Central memory CD8-positive, alpha-beta T cell (primary cell): ENCODE measurements around the gene TMOD4.

ENCODE experiments used
- ATAC-seq: fragments of 150-1000 bp; cut with Tn5 transposase; replicated peaks from 2 replicates; pipeline ENCODE4 v1.10.0; 2022; ENCODE audit warnings: mild to moderate bottlenecking, moderate FRiP score, moderate number of reproducible peaks; ENCODE audit not compliant: poor library complexity, severe bottlenecking; ENCODE audit errors: extremely low read depth
- DNase-seq, 2 donors: peaks; one replicate each; pipeline ENCODE4 v3.0.0; 2021; ENCODE audit warnings: low spot score in 2 of 2
- H3K27ac Mint-ChIP-seq: one replicate; pipeline ENCODE4 v1.8.0; 2022; ENCODE audit warnings: low read depth, mild to moderate bottlenecking, moderate library complexity, mixed read lengths
- H3K27me3 Mint-ChIP-seq: one replicate; pipeline ENCODE4 v1.8.0; 2022; ENCODE audit warnings: mixed read lengths
- H3K36me3 Mint-ChIP-seq: one replicate; pipeline ENCODE4 v1.8.0; 2022; ENCODE audit warnings: mild to moderate bottlenecking, moderate library complexity, mixed read lengths; ENCODE audit not compliant: insufficient read depth
- H3K4me1 Mint-ChIP-seq: one replicate; pipeline ENCODE4 v1.8.0; 2022; ENCODE audit warnings: mixed read lengths
- H3K4me3 Mint-ChIP-seq: one replicate; pipeline ENCODE4 v1.8.0; 2022; ENCODE audit warnings: mild to moderate bottlenecking, moderate library complexity, mixed read lengths
- H3K9me3 Mint-ChIP-seq: one replicate; pipeline ENCODE4 v1.8.0; 2022; ENCODE audit warnings: mixed read lengths

The TMOD4 gene

DNA sequence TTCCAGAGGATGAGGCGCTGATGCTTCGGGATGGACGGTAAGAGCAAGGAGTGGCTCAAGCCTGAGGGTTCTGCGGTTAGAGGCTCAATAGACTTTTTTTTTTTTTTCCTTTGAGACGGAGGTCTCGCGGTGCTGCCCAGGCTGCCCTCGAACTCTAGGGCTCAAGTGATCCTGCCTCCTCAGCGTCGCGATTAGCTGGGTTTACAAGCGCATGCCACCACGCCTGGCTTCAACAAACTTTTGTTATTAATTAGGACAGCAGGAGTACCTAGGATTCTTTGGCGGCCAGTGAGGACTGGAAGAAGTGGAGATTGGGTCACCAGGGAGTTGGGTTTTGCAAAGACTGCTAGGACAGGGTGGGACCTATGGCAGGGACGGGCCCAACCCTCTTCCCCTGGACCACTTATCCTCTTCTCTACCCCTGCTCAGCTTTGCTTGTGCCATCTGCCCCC is 9.2 kb downstream of the TMOD4 start:
- peak overlapping the region; percentile 96 for H3K27ac Mint-ChIP-seq
- no peak for ATAC-seq
- no peaks in the 10 kb centered on the region for H3K27me3 Mint-ChIP-seq
- H3K4me1 Mint-ChIP-seq = peaks cover 46% of the 10 kb centered on the region
- no peak for DNase-seq
- peak overlapping the region; percentile 89 for H3K4me3 Mint-ChIP-seq
- H3K9me3 Mint-ChIP-seq = no peaks in the 10 kb centered on the region
- H3K36me3 Mint-ChIP-seq = peaks cover 48% of the 10 kb centered on the region

DNA sequence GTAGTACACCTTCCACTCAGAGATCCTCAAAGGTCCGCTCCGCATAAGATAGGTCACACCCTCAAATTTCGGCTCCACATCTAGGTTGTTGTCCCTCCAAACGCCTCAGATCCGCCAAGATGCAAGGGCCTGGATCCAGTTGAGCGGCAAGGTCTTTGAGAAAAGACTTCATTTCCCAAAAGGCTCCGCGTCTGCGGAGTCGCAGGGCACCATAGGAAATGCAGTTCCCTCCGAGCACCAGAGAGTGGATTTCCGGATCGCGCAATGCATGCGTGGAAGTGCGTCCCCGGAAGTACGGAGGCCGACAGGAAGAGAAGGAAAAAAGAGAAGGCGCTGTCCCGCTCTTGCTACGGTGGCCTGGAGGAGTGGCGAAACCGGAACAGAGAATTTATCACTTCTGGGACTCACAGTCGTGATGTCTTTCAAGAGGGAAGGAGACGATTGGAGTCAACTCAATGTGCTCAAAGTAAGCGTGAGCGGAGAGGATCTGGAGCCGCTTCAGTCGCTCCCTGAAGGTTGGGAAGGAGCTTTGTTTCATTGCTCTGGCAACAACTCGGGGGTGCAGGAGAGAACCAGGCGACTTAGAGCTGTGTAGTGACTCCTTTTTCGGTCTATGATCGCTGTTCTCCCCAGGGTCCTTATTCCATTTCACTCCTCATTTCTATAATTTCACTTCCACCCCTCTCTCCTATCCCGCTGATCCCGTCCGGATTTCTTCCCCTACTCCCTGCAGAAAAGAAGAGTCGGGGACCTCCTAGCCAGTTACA is 9.9 kb downstream of the TMOD4 start, which contains the start of the genes LYSMD1 and SCNM1:
LYSMD1 (minus strand) TSS at position 165 of the 767 bp plus-strand sequence. CDS start 644 bp downstream, outside the sequence.
SCNM1 (plus strand) TSS at position 407 of the 767 bp plus-strand sequence; CDS start at position 416, 9 bp downstream.
- peaks cover 48% of the 10 kb centered on the region for H3K4me1 Mint-ChIP-seq
- peak within 1 kb of the TSS; percentile 89 for H3K4me3 Mint-ChIP-seq
- H3K9me3 Mint-ChIP-seq = no peaks in the 10 kb centered on the region
- no peaks in the 10 kb centered on the region for H3K27me3 Mint-ChIP-seq
- peak; percentile 89 to 94 for DNase-seq
- ATAC-seq = peak; percentile 97
- H3K36me3 Mint-ChIP-seq = peaks cover 49% of the 10 kb centered on the region
- H3K27ac Mint-ChIP-seq = peak within 1 kb of the TSS; percentile 96

DNA sequence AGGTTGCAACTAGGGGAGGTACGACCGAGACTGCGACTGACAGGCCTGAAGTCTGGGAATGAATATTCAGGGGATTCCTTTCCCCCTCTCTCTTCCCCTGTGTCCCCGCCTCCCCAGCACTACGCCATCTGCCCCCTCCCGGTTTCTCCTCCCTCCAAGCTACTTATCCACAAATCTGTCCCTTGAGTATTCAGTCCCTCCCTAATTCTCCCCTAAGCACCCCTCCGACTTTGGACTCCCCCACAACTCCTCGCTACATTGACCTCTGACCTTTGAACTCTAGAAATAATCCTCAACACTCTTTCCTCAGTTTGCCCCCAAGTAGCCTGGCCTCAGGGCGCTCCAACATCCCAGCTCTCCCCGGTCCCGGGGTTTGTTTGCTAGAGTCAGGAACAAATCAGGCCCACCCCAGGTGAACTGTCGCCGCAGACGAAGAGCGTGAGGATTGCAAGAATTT is 10.5 kb downstream of the TMOD4 start:
- Mint-ChIP-seq H3K27ac (peak overlapping the region; percentile 96), H3K27me3 (no peaks in the 10 kb centered on the region), H3K4me3 (peak overlapping the region; percentile 89), H3K9me3 (no peaks in the 10 kb centered on the region), H3K36me3 (peaks cover 49% of the 10 kb centered on the region), H3K4me1 (peaks cover 48% of the 10 kb centered on the region)
- ATAC-seq (peak; percentile 5), DNase-seq (no peak)

- Mint-ChIP-seq H3K4me1 (peaks cover 50% of the 10 kb centered on the region), H3K36me3 (peaks cover 45% of the 10 kb centered on the region), H3K27me3 (no peaks in the 10 kb centered on the region), H3K4me3 (peak overlapping the region; percentile 89), H3K27ac (peak overlapping the region; percentile 96), H3K9me3 (no peaks in the 10 kb centered on the region)
- ATAC-seq (no peak), DNase-seq (no peak)
These were observed 11.0 kb downstream of the TMOD4 start for GRCh38 chr1:151164732-151165280.

GRCh38 chr1:151159373-151159772 is 16.4 kb downstream of the TMOD4 start:
- Mint-ChIP-seq H3K4me3 (peak overlapping the region; percentile 93), H3K4me1 (peaks cover 58% of the 10 kb centered on the region), H3K27me3 (no peaks in the 10 kb centered on the region), H3K27ac (peak overlapping the region; percentile 71), H3K9me3 (no peaks in the 10 kb centered on the region), H3K36me3 (peaks cover 20% of the 10 kb centered on the region)
- ATAC-seq = no peak
- no peak for DNase-seq

DNA sequence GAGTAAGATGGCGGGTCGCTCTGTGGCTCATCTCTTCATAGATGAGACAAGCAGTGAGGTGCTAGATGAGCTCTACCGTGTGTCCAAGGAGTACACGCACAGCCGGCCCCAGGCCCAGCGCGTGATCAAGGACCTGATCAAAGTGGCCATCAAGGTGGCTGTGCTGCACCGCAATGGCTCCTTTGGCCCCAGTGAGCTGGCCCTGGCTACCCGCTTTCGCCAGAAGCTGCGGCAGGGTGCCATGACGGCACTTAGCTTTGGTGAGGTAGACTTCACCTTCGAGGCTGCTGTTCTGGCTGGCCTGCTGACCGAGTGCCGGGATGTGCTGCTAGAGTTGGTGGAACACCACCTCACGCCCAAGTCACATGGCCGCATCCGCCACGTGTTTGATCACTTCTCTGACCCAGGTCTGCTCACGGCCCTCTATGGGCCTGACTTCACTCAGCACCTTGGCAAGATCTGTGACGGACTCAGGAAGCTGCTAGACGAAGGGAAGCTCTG is 17.0 kb downstream of the TMOD4 start:
- Mint-ChIP-seq H3K4me3 (peak overlapping the region; percentile 93), H3K9me3 (no peaks in the 10 kb centered on the region), H3K4me1 (peaks cover 58% of the 10 kb centered on the region), H3K36me3 (peaks cover 14% of the 10 kb centered on the region), H3K27ac (peak overlapping the region; percentile 91), H3K27me3 (no peaks in the 10 kb centered on the region)
- ATAC-seq (no peak), DNase-seq (no peak)

GRCh38 chr1:151158326-151158725 is 17.5 kb downstream of the TMOD4 start:
- peaks cover 58% of the 10 kb centered on the region for H3K4me1 Mint-ChIP-seq
- DNase-seq (no peak), ATAC-seq (no peak)
- H3K9me3 Mint-ChIP-seq = no peaks in the 10 kb centered on the region
- H3K27ac Mint-ChIP-seq = peak overlapping the region; percentile 91
- peaks cover 13% of the 10 kb centered on the region for H3K36me3 Mint-ChIP-seq
- peak overlapping the region; percentile 93 for H3K4me3 Mint-ChIP-seq
- no peaks in the 10 kb centered on the region for H3K27me3 Mint-ChIP-seq

GRCh38 chr1:151157067-151157531 is 18.7 kb downstream of the TMOD4 start:
- peak overlapping the region; percentile 93 for H3K4me3 Mint-ChIP-seq
- peak; percentile 44 for ATAC-seq
- no peaks in the 10 kb centered on the region for H3K9me3 Mint-ChIP-seq
- no peaks in the 10 kb centered on the region for H3K27me3 Mint-ChIP-seq
- peaks cover 13% of the 10 kb centered on the region for H3K36me3 Mint-ChIP-seq
- H3K4me1 Mint-ChIP-seq = peaks cover 48% of the 10 kb centered on the region
- peak overlapping the region; percentile 91 for H3K27ac Mint-ChIP-seq
- DNase-seq = no peak

DNA sequence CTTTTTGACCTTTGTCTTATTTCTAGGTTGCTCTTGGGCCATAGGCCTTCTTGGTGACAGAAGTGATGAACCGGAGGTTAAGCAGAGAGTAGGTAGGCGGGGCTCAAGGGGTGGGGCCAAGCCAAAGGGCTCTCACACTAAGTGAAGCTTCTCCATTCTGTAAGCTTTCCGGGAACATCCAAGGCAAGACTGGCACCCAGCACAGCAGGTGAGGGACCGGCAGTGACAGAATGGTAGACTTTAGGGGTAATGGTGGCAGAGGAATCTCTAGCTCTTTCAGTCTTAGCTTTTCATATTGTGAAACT is 19.3 kb downstream of the TMOD4 start, which contains the start of gene TNFAIP8L2:
TNFAIP8L2 (plus strand) TSS at position 135 of the 305 bp plus-strand sequence. CDS start 2,049 bp downstream, outside the sequence.
- Mint-ChIP-seq H3K4me1 (peaks cover 41% of the 10 kb centered on the region), H3K9me3 (no peaks in the 10 kb centered on the region), H3K27me3 (no peaks in the 10 kb centered on the region), H3K36me3 (peaks cover 13% of the 10 kb centered on the region), H3K27ac (peak within 1 kb of the TSS; percentile 91), H3K4me3 (peak within 1 kb of the TSS; percentile 93)
- ATAC-seq (peak; percentile 90), DNase-seq (peak; percentile 40 to 46)

DNA sequence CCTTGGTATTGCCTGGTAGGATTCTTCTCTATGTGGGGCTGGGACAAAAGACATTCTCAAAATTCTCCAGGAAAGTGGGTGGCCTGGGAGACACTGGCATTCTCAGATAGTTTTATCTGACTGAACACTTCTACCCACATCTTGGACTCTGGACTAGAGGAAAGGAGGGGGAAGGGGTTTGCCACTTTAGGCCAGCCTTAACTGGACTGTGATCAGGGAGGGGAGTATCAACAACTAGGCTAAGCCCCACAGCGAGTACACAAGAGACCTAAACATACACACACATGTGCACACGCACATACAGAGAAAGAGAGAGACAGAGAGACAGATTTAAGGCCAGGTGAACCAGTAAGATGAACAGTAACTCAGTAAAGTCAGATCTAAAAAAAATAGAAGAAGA is 28.1 kb downstream of the TMOD4 start:
- Mint-ChIP-seq H3K4me3 (peak overlapping the region; percentile 93), H3K27me3 (no peaks in the 10 kb centered on the region), H3K36me3 (no peaks in the 10 kb centered on the region)

DNA sequence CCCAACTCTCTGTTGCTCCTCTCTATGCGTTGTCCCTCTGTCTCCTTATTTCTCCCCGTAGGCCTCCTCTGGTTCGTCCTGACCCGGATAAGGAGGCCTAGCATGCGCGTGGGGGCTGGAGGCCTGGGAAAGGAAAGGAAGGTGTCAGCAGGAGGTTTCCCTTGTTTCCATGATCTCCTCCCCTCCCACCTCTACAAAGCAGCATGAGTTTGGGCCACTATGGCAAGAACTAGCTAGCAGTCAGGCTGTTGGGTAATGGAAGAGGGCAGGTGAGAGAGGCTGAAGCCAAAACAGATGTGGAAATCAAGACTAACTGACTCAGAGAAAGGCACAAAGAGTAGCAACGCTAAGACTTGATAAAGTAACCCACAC is 28.7 kb downstream of the TMOD4 start:
- H3K9me3 Mint-ChIP-seq = no peaks in the 10 kb centered on the region
- no peaks in the 10 kb centered on the region for H3K27me3 Mint-ChIP-seq
- no peaks in the 10 kb centered on the region for H3K36me3 Mint-ChIP-seq
- H3K4me3 Mint-ChIP-seq = peak overlapping the region; percentile 93
- DNase-seq = no peak
- peaks cover 13% of the 10 kb centered on the region for H3K4me1 Mint-ChIP-seq
- no peak for ATAC-seq
- peak overlapping the region; percentile 92 for H3K27ac Mint-ChIP-seq

More for the DNA sequence above, 28.1 kb downstream of the TMOD4 start:
- no peak for DNase-seq
- peaks cover 13% of the 10 kb centered on the region for H3K4me1 Mint-ChIP-seq
- ATAC-seq = no peak
- no peaks in the 10 kb centered on the region for H3K9me3 Mint-ChIP-seq
- no peak overlapping the region for H3K27ac Mint-ChIP-seq

DNA sequence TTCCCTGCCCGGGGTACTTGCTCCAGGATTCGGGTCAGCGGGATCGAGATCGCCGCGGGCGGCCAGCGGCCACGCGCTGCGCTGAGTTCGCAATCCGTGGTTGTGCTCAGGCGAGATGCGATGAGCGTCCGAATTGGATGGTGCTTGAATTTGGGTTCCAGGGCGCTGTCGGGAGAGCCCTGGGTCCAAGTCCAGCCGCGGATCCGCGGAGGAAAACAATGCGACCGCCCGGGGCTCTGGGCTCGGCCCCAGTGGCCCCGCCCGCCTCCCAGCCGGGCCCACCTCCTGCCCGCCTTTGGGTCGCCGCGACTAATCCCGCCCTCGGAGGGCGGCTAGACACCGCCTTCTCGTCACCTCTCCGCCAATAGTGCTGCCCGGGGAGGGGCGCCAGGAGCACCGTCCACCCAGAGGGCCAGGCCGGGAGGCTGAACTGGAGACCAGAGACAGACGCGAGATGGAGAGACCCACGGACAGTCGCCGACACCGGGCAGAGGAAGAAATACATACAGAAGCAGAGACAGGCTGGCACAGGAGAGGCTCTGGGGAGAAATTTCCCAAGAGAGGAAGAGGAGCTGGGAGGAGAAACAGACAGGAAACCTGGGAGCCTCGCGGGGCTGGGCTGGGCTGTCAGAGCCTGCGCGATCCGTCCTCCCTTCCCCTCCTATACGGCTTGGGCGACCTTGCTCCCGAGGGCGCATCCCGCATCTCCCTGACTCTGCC is 29.2 kb downstream of the TMOD4 start, which contains the start of gene SEMA6C:
SEMA6C (minus strand) TSS at position 220 of the 720 bp plus-strand sequence. CDS start 4,010 bp downstream, outside the sequence.
- Mint-ChIP-seq H3K9me3 (no peaks in the 10 kb centered on the region), H3K27ac (peak within 1 kb of the TSS; percentile 92), H3K36me3 (no peaks in the 10 kb centered on the region), H3K4me1 (peaks cover 13% of the 10 kb centered on the region), H3K4me3 (peak within 1 kb of the TSS; percentile 93), H3K27me3 (no peaks in the 10 kb centered on the region)
- ATAC-seq (peak; percentile 100), DNase-seq (peak; percentile 73)
